Ascending aorta (tissue), 2 donors: ENCODE results near the gene TSHZ1. TPM values are rescaled to one million over a fixed set of nuclear protein-coding genes. Genes with fewer than 3 reads are reported as not detected.

ENCODE experiments used
- DNase-seq, 2 donors: peaks; one replicate each; pipeline ENCODE4 v3.0.0-alpha.2; 2019; ENCODE audit warnings: low spot score in 2 of 2
- H3K27ac ChIP-seq, 2 donors: fragments of 200-600 bp; sonication (generic); one replicate each; pipeline ENCODE4 v1.5.1; 2016 to 2017; ENCODE audit warnings: mild to moderate bottlenecking in 1 of 2
- H3K27me3 ChIP-seq: fragments of 200-600 bp; sonication (generic); one replicate; pipeline ENCODE4 v1.5.1; 2017
- H3K36me3 ChIP-seq, 2 donors: fragments of 200-600 bp; sonication (generic); one replicate each; pipeline ENCODE4 v1.5.1; 2016
- H3K4me1 ChIP-seq, 2 donors: fragments of 200-600 bp; sonication (generic); one replicate each; pipeline ENCODE4 v1.5.1; 2016 to 2017; ENCODE audit warnings: mild to moderate bottlenecking in 1 of 2
- H3K4me3 ChIP-seq, 2 donors: fragments of 200-600 bp; sonication (generic); one replicate each; pipeline ENCODE4 v1.5.1; 2016 to 2017; ENCODE audit warnings: mild to moderate bottlenecking in 1 of 2
- H3K9me3 ChIP-seq, 2 donors: fragments of 200-600 bp; sonication (generic); one replicate each; pipeline ENCODE4 v1.5.1; 2016
- CTCF ChIP-seq, 3 experiments: fragments of 200-600 bp in 2 of 3; fragments of 450-650 bp in 1 of 3; sonication (generic) in 2 of 3; IDR thresholded peaks; one replicate each; pipeline ENCODE4 v1.5.1; 2016 to 2019; ENCODE audit warnings: antibody characterized with exemption in 3 of 3, mild to moderate bottlenecking in 1 of 3, moderate library complexity in 1 of 3
- intact Hi-C: fragments of 100-400 bp; cut with DNase I; formaldehyde crosslinking; loops from one replicate; pipeline ENCODE4 v1.15.1; 2023
- total RNA-seq: library from RNA; depleted of rRNA; stranded (reverse); fragments of >200 nt; gene quantifications from one replicate; pipeline ENCODE4 v1.1.0, GENCODE V29; 2016

Gene TSHZ1
- total RNA-seq, 1 donor from 2014 or later, result 13.3 TPM

- Histone ChIP-seq H3K27ac (no peak overlapping the region), H3K4me1 (no peaks in the 10 kb centered on the region), H3K9me3 (no peaks in the 10 kb centered on the region), H3K27me3 (no peaks in the 10 kb centered on the region), H3K36me3 (no peaks in the 10 kb centered on the region), H3K4me3 (no peak overlapping the region)
- intact Hi-C loops, result no loop called here
- DNase-seq, result no peak
- TF ChIP-seq CTCF (IDR thresholded peaks at IDR 0.05), result no peak
Observed at GRCh38 chr18:75173738-75174137, 36.9 kb upstream of the TSHZ1 start.

- DNase-seq, result no peak
- intact Hi-C loops, result no loop called here
- no peak for TF ChIP-seq CTCF (IDR thresholded peaks at IDR 0.05)
Observed at GRCh38 chr18:75176849-75177248, 33.7 kb upstream of the TSHZ1 start.

GRCh38 chr18:75178376-75178775, 32.2 kb upstream of the TSHZ1 start:
- no peak for DNase-seq
- H3K27ac ChIP-seq, result no peak overlapping the region
- intact Hi-C loops, result no loop called here
- H3K27me3 ChIP-seq, result no peaks in the 10 kb centered on the region
- H3K4me1 ChIP-seq, result no peaks in the 10 kb centered on the region
- H3K36me3 ChIP-seq, result no peaks in the 10 kb centered on the region
- no peak overlapping the region for H3K4me3 ChIP-seq
- no peak for TF ChIP-seq CTCF (IDR thresholded peaks at IDR 0.05)
- peaks cover 0 to 9% of the 10 kb centered on the region in 2 donors for H3K9me3 ChIP-seq

More at GRCh38 chr18:75176849-75177248, 33.7 kb upstream of the TSHZ1 start:
- Histone ChIP-seq H3K27me3 (no peaks in the 10 kb centered on the region), H3K4me1 (no peaks in the 10 kb centered on the region), H3K4me3 (no peak overlapping the region), H3K9me3 (no peaks in the 10 kb centered on the region), H3K36me3 (no peaks in the 10 kb centered on the region), H3K27ac (no peak overlapping the region)

- Histone ChIP-seq H3K4me3 (no peak overlapping the region), H3K27ac (no peak overlapping the region), H3K27me3 (no peaks in the 10 kb centered on the region), H3K36me3 (no peaks in the 10 kb centered on the region), H3K9me3 (peaks cover 0 to 9% of the 10 kb centered on the region in 2 donors), H3K4me1 (no peaks in the 10 kb centered on the region)
- intact Hi-C loops, result no loop called here
- no peak for DNase-seq
- no peak for TF ChIP-seq CTCF (IDR thresholded peaks at IDR 0.05)
Observed at GRCh38 chr18:75179819-75180600, 30.6 kb upstream of the TSHZ1 start.

GRCh38 chr18:75183524-75183923, 27.1 kb upstream of the TSHZ1 start:
- Histone ChIP-seq H3K9me3 (peaks cover 0 to 9% of the 10 kb centered on the region in 2 donors), H3K27me3 (no peaks in the 10 kb centered on the region), H3K27ac (no peak overlapping the region), H3K4me1 (no peaks in the 10 kb centered on the region), H3K36me3 (no peaks in the 10 kb centered on the region), H3K4me3 (no peak overlapping the region)
- intact Hi-C loops, result no loop called here
- TF ChIP-seq CTCF (IDR thresholded peaks at IDR 0.05), result no peak
- no peak for DNase-seq
